HG03571 (cell line): ENCODE measurements around the gene RBCK1.
"Not testable (repeated sequence)": the region's sequence is repeated elsewhere in the genome, so short reads cannot be mapped to it uniquely, and the experiment has no call there.

ENCODE experiments used
- ATAC-seq: cut with Tn5 transposase; IDR thresholded peaks from one replicate; pipeline ENCODE4 v1.9.1; 2021; ENCODE audit not compliant: unreplicated experiment

The RBCK1 gene

DNA sequence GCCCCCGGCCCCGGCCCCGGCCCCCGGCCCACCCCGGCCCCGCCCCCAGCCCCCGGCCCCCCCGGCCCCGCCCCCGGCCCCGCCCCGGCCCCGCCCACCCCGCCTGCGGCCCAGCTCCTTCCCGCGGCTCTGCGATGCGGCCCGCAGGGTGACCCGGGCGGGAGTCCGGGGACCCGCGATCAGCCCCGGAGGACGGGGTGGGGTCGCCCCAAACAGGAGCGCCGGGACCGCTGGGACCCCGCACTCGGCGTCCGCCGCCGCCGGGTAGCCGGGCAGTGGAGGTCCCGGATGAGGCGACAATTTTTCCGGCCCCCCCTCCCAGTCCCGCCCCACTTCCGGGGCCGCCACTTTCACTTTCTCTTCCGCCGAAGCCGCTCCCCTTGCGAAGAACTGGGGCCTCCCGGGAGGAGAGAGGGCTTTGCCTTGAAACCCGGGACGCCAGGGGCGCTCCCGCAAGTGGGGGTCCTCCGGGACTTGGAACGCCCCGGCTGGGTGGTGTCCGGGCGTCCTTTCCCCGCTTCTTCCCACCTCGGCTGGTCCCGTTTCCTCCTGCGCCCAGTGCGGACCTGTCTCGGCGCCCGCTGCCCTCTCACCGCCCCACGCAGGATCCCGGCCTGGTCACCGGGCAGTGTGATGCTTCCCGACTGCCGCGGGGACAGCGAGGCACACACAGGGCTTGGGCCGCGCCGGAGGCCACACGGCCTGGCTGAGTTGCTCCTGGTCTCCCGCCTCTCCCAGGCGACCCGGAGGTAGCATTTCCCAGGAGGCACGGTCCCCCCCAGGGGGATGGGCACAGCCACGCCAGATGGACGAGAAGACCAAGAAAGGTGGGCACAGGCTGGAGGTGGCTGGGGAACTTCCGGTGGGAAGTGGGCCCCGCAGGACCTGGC lies at the start of gene RBCK1:
TSS of gene RBCK1 (plus strand) at position 347 of the 890 bp plus-strand sequence. CDS start at position 806, 459 bp downstream.
- ATAC-seq: peak; percentile 61

DNA sequence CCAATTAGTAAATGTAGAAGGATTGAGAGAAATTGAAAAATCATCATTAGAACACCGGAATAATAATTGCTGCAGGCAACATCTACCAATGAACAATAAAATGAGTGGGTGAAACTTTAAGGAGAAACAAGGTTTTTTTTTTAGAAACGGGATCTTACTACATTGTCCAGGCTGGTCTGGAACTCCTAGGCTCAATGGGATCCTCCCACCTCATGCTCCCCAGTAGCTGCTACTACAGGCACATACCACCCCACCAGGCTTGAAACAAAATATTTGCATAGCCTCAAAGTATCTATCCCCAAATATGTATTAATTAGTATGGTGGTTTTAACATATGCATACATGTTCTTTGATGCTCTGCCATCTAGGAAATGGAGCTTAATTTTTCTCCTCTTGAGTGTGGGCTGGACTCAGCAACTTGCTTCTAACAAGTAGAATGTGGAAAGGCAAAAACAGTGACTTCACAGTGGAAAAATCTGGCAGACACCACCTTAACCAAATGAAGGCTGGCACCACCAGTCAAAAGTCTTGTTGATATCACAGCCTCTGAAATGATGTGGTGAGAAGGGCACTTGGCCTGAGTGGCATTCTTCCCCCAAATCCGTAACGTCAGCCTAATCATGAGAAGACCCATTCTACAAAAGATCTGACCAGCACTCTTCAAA lies 49.1 kb upstream of the RBCK1 start:
- ATAC-seq: no peak

DNA sequence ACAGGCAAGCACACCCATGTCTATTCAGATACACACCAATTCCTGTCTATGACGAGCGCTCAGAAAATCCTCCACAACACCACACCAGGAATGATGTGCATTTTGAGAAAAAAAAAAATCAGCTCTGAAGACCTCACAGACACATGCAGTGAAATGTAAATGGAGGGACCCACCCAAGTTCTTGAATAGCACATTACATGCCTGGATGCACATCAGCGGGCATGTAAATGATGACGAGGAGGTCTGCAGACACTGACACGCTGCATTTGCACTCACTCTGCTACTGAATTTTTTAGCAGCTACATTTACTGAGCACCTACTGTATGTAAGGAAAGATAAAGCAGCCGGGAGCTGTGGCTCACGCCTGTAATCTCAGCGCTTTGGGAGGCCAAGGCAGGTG lies 46.5 kb upstream of the RBCK1 start:
- ATAC-seq: no peak

DNA sequence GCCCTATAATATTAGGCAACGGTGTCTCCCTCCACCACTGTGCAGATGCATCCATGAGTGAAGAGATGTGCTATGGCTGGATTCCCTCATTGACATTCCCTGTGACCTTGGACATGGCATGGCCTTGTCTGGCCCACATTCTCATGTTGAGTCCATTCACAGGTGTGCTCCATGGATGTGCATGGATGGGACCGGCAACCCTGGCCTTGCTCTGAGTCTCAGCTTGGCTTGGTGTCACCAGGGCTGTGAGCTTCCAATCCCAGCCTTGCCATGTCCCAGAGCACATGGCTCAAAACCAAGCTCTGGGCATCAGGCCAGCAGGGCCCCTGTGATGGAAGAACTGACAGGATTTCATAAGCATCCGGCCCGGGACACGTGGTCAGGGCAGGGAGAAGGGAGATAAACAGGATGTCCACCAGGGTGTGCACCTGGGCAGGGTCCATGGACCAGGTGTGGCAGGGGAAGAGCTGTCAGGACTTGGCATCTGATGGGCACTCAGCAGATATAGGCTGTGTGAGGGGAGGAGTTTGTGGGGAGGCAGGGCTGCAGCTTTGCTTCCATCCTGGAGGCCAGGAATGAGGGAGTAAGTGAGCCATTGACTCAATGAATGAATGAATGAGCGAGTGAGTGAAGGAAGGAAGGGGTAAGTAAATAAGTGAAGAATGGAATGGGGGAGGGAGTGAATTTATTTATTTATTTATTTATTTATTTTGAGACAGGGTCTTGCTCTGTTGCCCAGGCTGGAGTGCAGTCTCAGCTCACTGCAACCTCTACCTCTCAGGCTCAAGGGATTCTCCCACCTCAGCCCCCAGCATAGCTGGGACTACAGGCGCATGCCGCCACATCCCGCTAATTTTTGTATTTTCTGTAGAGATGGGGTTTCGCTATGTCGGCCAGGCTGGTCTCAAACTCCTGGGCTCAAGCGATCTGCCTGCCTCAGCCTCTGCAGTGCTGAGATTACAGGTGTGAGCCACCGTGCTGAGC lies 45.5 kb upstream of the RBCK1 start:
- ATAC-seq: no peak

DNA sequence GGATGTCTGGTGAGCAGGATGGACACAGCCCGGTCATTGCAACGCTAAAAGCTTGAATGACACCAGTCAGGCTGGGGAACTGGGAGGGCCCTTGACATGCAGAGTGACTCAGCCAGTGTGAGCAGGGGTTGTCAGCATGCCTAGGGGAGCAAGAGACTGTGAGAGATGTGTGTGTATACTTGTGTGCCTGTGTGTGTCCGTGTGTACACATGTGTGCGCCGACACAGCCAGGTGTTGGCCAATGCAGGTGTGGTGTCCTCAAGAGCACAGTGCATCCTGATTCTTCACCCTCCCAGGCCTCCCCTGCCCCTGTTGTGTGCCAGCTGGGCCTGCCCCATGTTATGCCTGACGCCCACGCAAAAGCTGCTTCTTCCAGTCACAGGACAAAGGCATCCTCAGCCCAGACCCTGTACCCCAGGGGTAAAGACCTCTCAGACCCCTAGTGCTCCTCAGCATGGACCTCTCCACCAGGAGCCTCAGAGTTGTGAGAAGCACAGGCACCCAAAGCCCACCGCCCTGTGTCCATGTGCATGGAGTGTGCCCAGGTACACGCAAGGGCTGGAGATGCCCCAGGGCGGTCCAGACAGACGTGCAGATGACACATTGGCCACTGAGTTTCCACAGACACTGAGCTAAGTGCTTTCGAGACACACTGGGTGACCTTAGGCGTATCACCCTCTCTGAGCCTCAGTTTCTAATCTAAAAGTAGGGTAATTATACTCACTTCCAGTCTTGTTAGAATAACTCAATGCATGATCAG lies 44.6 kb upstream of the RBCK1 start:
- no peak for ATAC-seq

DNA sequence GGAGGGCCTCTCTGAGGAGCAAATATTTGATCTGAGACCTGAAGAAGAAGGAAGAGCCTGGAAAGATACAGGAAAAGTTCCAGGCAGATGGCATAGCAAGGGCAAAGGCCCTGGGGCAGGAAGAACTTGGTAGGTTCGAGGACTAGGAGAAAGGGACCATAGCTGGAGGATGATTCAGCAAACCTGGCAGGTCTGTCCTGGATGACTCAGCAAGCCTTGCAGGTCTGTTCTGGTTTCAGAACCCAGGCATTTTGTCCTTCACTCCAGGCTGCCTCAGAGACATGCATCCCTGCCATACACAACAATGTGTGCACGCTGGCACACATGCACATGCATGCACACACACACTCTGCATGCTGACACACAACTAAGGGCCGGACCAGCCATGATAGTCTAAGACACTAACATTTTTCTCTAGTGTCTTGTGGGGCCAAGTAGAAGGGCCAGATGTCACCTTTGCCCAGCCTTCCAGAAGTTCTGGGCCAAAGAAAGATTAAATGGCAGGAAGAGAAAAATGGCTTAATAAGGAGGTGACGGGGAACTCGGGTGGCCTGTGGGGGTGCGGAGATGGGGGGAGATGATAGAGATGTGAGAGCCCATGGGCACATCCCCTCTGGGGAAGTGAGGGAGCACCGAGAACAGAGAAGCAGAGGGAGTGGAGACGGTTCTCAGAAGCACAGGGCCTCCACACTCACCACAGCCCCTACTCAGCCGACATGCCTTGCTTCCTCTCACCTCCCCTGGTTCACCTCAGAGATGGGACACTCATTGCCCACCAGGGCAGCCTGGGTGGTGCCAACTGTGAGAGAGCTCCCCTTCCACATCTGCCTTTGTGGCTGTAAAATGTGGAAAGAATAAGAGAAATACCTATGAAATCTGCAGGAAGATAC lies 42.9 kb upstream of the RBCK1 start:
- ATAC-seq: no peak

DNA sequence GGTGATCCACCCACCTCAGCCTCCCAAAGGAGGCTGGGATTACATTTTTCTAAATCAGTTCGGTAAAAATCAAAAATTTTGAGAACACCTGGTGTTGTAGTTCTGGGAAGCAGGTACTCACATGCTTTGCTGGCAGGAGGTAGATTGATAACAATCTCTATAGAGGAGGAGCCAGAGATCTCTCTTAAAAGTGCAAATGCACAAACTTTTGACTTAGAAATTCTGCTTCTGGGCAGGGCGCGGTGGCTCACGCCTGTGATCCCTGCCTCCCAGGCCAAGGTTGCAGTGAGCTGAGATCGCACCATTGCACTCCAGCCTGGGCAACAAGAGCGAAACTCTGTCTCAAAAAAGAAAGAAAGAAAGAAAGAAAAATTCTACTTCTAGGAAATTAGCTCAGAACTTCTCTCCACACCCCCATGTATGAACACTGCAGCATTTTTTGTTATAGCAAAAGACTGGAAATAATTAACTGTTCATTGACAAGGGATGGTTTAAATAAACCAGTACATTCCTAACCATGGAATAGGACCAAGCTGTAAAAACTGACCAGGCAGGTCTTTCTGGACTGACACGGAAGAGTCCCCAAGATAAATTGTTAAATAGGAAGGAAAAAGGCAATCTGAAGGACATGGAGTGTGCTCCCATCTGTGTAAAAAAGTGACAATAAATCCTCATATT lies 41.9 kb upstream of the RBCK1 start:
- no peak for ATAC-seq

DNA sequence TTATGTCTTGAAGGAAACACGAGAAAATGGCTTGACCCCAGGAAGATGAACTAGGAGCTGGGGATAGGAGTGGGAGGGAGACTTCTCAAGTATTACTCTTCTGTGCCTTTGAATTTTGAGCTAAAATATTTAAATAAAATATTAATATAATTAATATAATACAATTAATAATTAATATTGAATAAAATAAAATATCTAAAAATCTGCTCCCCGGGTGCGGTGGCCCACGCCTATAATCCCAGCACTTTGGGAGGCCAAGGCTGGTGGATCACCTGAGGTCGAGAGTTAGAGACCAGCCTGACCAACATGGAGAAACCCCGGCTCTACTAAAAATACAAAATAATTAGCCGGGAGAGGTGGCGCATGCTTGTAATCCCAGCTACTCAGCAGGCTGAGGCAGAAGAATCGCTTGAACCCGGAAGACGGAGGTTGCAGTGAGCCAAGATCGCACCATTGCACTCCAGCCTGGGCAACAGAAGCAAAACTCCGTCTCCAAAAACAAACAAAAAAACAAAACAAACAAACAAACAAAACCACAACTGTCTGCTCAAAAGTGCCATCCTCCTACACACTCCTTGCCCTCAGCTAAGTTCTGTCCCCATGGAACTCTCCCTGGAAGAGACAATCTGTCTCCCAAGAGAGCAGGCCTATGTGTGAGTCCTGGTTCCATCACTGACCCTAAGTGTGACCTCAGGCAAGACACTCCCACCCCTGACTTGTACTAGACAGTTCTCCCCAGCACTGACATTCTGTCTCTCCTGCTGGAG lies 41.2 kb upstream of the RBCK1 start:
- no peak for ATAC-seq

DNA sequence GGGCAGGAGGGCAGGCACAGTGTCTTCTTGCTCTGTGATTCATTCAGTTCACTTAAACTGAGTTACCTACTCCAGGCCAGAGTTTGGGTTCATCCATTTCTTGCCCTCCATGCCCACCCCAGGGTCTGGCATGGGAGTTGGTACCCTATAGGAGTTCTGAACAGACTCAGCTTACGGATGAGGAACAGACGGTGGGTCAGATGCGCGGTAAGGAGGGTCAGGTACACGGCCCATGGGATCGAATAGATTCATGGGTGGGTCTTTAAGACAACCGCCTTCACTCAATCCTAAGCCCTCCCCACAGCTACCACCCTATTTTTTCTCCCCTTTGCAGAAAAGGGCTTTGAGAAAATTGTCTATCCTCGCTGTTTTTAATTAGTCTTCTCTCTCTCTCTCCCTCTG lies 40.6 kb upstream of the RBCK1 start:
- no peak for ATAC-seq

DNA sequence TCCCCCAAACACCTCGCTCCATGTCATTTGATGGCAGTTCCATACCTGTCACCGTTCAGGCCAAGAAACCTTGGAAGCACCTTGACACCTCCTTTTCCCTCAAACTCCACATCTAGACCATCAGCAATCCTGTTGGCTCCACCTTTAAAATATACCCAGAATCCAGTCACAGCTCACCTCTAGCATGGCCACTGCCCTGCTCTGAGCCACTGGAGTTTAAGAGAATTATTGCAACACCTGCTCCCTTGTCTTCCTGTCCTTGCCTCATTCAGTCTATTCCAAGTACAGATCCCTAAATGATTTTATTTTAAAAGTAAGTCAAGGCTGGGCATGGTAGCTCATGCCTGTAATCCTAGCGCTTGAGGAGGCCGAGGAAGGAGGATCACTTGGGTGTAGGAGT lies 39.2 kb upstream of the RBCK1 start:
- ATAC-seq: no peak

DNA sequence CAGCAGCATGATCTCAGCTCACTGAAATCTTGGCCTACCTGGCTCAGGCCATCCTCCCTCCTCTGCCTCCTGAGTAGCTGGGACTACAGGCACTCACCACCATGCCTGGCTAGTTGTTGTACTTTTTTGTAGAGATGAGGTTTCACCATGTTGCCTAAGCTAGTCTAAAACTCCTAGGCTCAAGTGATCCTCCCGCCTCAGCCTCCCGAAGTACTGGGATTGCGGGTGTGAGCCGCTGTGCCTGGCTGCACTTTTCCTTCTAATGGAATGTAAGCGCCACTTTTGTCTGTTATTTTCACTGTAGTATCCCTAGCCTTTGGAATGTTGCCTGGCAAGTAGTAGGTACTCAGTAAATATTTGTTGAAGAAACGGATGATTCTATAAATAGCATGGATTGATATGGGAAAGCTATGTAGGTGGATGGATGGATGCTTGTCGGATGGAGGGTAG lies 37.9 kb upstream of the RBCK1 start:
- no peak for ATAC-seq

DNA sequence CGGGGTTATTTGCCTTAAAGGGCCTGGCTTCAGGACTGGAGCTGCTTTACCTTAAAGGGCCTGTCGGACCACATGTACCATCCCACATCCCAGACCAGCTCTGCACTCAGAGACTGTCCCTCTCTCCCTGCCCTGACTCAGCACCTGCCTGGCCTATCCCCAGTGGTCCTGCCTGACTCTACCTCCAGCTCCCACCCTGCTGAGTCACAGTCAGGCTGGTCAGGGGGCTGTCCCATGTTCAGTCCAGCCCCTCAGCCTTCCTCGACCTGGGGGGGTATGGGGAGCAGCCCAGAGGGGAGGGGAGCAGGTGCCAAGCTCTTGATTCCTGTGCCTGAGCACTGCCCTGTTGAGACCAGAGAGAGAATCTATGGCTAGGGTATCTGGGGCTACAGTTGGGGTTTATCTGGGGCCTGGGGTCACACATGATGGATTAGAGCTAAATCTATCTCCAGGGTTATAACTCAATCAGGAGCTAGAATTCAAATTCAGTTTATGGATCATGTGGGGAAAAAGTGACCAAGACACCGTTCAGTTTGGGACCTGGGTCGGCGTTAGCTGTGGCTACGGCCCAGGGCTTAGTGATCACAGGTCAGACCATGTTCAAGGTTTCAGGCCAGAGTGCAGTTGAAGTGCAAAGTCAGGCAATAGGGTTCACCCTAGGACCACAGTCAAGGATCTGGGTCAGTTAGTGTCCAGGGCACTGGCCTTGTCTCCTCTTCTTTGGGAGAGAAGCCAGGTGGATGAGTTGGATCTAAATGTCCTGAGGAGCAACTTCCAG lies 36.9 kb upstream of the RBCK1 start:
- ATAC-seq: no peak

DNA sequence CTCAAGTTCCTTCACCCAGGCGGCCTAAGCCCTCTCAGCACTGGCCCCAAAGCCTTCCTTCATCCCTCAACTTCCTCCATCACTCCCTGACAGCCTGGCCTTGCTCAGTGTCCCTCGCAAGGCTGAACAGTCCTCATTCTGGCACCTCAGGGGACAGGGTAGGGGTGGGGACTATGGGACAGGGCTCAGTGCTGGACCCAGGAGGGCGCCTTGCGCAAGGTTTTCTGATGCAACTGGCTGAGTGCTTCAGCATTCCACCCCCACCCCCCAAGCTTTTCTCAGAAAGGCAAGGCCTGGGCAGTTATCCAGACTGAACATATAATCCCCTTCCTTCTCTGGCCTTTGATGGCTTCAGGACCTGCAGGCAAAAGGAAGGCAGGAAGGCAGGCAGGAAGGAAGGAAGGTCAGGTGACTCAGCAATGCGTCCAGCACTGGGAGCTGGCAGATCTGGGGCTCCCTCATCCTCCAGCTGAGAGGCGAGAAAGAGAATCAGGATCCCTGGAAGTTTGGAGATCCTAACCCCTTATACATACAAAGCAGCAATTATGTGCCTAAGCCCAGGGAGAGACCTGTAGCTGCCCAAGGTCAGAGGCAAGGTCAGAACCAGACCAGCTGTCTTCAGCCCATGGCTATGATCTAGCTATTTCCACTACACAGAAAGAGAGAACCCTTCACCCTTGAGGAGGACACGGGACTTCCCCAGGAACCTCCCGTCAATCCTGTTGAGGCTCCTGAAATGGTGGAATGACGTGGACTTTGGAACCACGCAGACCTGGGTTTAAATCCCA lies 36.1 kb upstream of the RBCK1 start:
- ATAC-seq: no peak

DNA sequence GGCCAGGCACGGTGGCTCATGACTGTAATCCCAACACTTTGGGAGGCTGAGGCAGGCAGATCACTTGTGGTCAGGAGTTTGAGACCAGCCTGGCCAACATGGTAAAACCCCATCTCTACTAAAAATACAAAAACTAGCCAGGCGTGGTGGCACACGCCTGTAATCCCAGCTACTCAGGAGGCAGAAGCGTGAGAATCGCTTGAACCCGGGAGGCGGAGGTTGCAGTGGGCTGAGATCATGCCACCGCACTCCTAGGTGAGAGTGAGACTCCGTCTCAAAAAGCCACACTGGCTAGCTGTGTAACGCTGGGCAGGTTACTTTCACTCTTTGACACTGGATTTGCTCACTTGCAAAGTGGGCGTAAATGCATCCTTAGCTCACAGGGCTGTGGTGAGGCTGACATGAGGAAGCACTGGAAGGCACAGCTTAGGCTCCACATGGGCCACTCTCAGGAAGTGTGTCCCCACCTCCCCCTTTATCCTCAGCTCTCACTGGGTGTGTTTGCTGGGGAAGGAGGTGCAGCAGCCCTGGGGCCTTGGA lies 35.5 kb upstream of the RBCK1 start:
- ATAC-seq: not testable (repeated sequence)

DNA sequence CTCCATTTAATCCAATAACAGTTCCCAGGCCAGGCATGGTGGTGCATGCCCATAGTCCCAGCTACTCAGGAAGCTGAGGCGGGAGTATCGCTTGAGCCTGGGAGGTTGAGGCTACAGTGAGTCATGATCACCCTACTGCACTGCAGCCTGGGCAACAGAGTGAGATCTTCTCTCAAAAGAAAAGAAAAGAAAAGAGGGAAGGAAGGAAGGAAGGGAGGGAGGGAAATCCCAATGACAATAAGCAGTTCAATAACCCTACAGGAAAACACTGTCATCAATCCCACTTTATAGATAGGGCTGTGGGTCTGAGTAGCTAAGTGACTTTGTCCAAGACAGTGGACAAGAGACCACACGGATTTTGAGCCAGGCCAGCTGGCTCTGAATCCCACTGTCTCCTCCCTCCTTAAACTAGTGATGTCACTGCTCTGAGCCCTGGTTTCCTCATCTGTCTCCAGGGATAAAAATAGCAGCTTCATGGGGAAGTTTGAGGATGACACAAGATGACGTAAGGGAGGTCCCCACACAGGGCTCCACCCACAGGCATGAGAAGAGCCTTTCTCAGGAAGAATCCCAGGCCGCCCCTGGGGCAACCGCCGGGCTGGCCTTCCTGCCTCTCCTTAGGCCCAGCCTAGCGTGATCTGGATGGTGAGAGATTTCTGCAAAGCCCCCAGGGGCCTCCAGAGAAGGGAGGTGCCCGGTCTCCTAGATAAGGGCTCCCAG lies 34.8 kb upstream of the RBCK1 start:
- ATAC-seq: no peak
